Measurements from ENCODE around the gene SMIM35.

Gene SMIM35

GRCh38 chr11:118002541-118003423 is 84.0 kb downstream of the SMIM35 start:
- peaks cover 49% of the 10 kb centered on the region for H3K36me3 ChIP-seq (ENCODE audit: control insufficient read depth, low read length)
- H3K27me3 ChIP-seq (ENCODE audit: control insufficient read depth, low read length) = no peaks in the 10 kb centered on the region
- H3F3A ChIP-seq (ENCODE audit: control insufficient read depth, insufficient read depth) = peaks cover 25% of the 10 kb centered on the region
- no peaks in the 10 kb centered on the region for H4K20me1 ChIP-seq (ENCODE audit: control insufficient read depth, insufficient read depth, low read depth, low read length)
- TF ChIP-seq EZH2phosphoT487 (IDR thresholded peaks at IDR 0.05; ENCODE audit: borderline replicate concordance, low read length) = no peak
- no peak for TF ChIP-seq CTCF (IDR thresholded peaks at IDR 0.05; ENCODE audit: low read depth, low read length, poor library complexity, severe bottlenecking)
- H3K4me3 ChIP-seq (ENCODE audit: low read length) = peak overlapping the region; percentile 35
- H3K79me2 ChIP-seq (ENCODE audit: control insufficient read depth, low read length) = peaks cover 3% of the 10 kb centered on the region; the same call in 1 of the 2 replicates
- H3K9me3 ChIP-seq (ENCODE audit: control insufficient read depth, insufficient read depth, low read length) = no peaks in the 10 kb centered on the region
- peak overlapping the region; percentile 99 for H3K27ac ChIP-seq (ENCODE audit: low read depth, low read length)
- peak overlapping the region; percentile 59 for H3K4me2 ChIP-seq (ENCODE audit: low read length)
- peaks cover 100% of the 10 kb centered on the region for H3K4me1 ChIP-seq (ENCODE audit: control insufficient read depth, low read length)
- no peaks in the 10 kb centered on the region for H3K9me2 ChIP-seq (replicated peaks; ENCODE audit: control insufficient read depth, low read length)

GRCh38 chr11:118002010-118002540 is 84.7 kb downstream of the SMIM35 start:
- Histone ChIP-seq H3F3A (ENCODE audit: control insufficient read depth, insufficient read depth) (peaks cover 21% of the 10 kb centered on the region), H3K27me3 (ENCODE audit: control insufficient read depth, low read length) (no peaks in the 10 kb centered on the region), H3K4me3 (ENCODE audit: low read length) (peak overlapping the region; percentile 35), H3K27ac (ENCODE audit: low read depth, low read length) (peak overlapping the region; percentile 99), H4K20me1 (ENCODE audit: control insufficient read depth, insufficient read depth, low read depth, low read length) (no peaks in the 10 kb centered on the region), H3K4me1 (ENCODE audit: control insufficient read depth, low read length) (peaks cover 100% of the 10 kb centered on the region), H3K4me2 (ENCODE audit: low read length) (peak overlapping the region; percentile 59), H3K9me3 (ENCODE audit: control insufficient read depth, insufficient read depth, low read length) (no peaks in the 10 kb centered on the region), H3K79me2 (ENCODE audit: control insufficient read depth, low read length) (peaks cover 3% of the 10 kb centered on the region; the same call in 1 of the 2 replicates), H3K36me3 (ENCODE audit: control insufficient read depth, low read length) (peaks cover 56% of the 10 kb centered on the region), H3K9me2 (replicated peaks; ENCODE audit: control insufficient read depth, low read length) (no peaks in the 10 kb centered on the region)
- TF ChIP-seq CTCF (IDR thresholded peaks at IDR 0.05; ENCODE audit: low read depth, low read length, poor library complexity, severe bottlenecking) (no peak), EZH2phosphoT487 (IDR thresholded peaks at IDR 0.05; ENCODE audit: borderline replicate concordance, low read length) (no peak)

- H3F3A ChIP-seq (ENCODE audit: control insufficient read depth, insufficient read depth) = peaks cover 21% of the 10 kb centered on the region
- 0 out of 2 replicates have a peak overlapping the region, but pooled peaks have one; percentile 35 for H3K4me3 ChIP-seq (ENCODE audit: low read length)
- no peaks in the 10 kb centered on the region for H3K27me3 ChIP-seq (ENCODE audit: control insufficient read depth, low read length)
- H3K4me1 ChIP-seq (ENCODE audit: control insufficient read depth, low read length) = peaks cover 95% of the 10 kb centered on the region
- H3K79me2 ChIP-seq (ENCODE audit: control insufficient read depth, low read length) = peaks cover 3% of the 10 kb centered on the region; the same call in 1 of the 2 replicates
- H3K4me2 ChIP-seq (ENCODE audit: low read length) = peak overlapping the region; percentile 59
- H3K27ac ChIP-seq (ENCODE audit: low read depth, low read length) = peak overlapping the region; percentile 99
- TF ChIP-seq CTCF (IDR thresholded peaks at IDR 0.05; ENCODE audit: low read depth, low read length, poor library complexity, severe bottlenecking) = no peak
- no peak for TF ChIP-seq EZH2phosphoT487 (IDR thresholded peaks at IDR 0.05; ENCODE audit: borderline replicate concordance, low read length)
- H3K9me2 ChIP-seq (replicated peaks; ENCODE audit: control insufficient read depth, low read length) = no peaks in the 10 kb centered on the region
- no peaks in the 10 kb centered on the region for H3K9me3 ChIP-seq (ENCODE audit: control insufficient read depth, insufficient read depth, low read length)
- H4K20me1 ChIP-seq (ENCODE audit: control insufficient read depth, insufficient read depth, low read depth, low read length) = no peaks in the 10 kb centered on the region
- H3K36me3 ChIP-seq (ENCODE audit: control insufficient read depth, low read length) = peaks cover 62% of the 10 kb centered on the region
Measured at GRCh38 chr11:118001494-118001971, 85.2 kb downstream of the SMIM35 start.

Measured in DOHH2 (cell line).